ENCODE results near the gene ZNF425. TPM values are rescaled to one million over a fixed set of nuclear protein-coding genes. Genes with fewer than 3 reads are reported as not detected.

ZNF425 gene
- total RNA-seq, 4 donors from 2014 or later: 0.77 to 8.8 (median 4.8) TPM; not detected in 1

GRCh38 chr7:149103424-149103823 lies 22.7 kb downstream of the ZNF425 start:
- TF ChIP-seq POLR2A (IDR thresholded peaks at IDR 0.05): no peak
- TF ChIP-seq CTCF (IDR thresholded peaks at IDR 0.05): no peak

DNA sequence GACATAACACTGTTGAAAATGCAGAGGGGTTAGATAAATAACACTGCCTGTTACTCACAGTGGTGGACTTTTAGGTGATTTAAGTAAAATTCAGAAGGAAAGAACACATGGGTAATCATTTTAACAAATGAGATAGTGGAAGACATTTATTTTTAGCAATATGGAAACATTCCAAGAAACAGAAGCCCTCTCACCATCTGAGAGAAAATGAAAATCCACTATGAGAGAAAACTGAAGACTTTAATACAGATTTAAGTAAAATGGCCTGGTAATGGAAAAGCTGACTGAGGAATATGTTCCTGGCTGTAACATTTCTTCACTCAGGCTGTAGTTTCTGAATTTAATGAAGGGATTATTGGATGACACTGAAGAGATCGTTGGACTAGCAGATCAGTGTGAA lies 23.5 kb downstream of the ZNF425 start:
- no peaks in the 10 kb centered on the region for H3K4me1 ChIP-seq
- no peak overlapping the region for H3K27ac ChIP-seq
- no peak overlapping the region for H3K4me3 ChIP-seq
- H3K27me3 ChIP-seq: no peaks in the 10 kb centered on the region
- DNase-seq: no peak
- no peaks in the 10 kb centered on the region for H3K9me3 ChIP-seq
- no peaks in the 10 kb centered on the region for H3K36me3 ChIP-seq
- TF ChIP-seq POLR2A (IDR thresholded peaks at IDR 0.05): no peak
- no peak for TF ChIP-seq CTCF (IDR thresholded peaks at IDR 0.05)
- intact Hi-C loops (cut with DNase I; ENCODE audit: low total_unique reads): no loop called here

More at GRCh38 chr7:149103424-149103823, 22.7 kb downstream of the ZNF425 start:
- H3K36me3 ChIP-seq: no peaks in the 10 kb centered on the region
- no peaks in the 10 kb centered on the region for H3K27me3 ChIP-seq
- intact Hi-C loops (cut with DNase I; ENCODE audit: low total_unique reads): no loop called here
- no peaks in the 10 kb centered on the region for H3K9me3 ChIP-seq
- no peaks in the 10 kb centered on the region for H3K4me1 ChIP-seq
- no peak overlapping the region for H3K27ac ChIP-seq
- no peak overlapping the region for H3K4me3 ChIP-seq
- DNase-seq: no peak

- TF ChIP-seq CTCF (IDR thresholded peaks at IDR 0.05) (no peak), POLR2A (IDR thresholded peaks at IDR 0.05) (no peak)
- no peak for DNase-seq
- no peaks in the 10 kb centered on the region for H3K27me3 ChIP-seq
- H3K9me3 ChIP-seq: no peaks in the 10 kb centered on the region
- no peak overlapping the region for H3K4me3 ChIP-seq
- intact Hi-C loops (cut with DNase I; ENCODE audit: low total_unique reads): no loop called here
- H3K36me3 ChIP-seq: no peaks in the 10 kb centered on the region
- no peaks in the 10 kb centered on the region for H3K4me1 ChIP-seq
- no peak overlapping the region for H3K27ac ChIP-seq
Measured at GRCh38 chr7:149100821-149101220, 25.3 kb downstream of the ZNF425 start.

DNA sequence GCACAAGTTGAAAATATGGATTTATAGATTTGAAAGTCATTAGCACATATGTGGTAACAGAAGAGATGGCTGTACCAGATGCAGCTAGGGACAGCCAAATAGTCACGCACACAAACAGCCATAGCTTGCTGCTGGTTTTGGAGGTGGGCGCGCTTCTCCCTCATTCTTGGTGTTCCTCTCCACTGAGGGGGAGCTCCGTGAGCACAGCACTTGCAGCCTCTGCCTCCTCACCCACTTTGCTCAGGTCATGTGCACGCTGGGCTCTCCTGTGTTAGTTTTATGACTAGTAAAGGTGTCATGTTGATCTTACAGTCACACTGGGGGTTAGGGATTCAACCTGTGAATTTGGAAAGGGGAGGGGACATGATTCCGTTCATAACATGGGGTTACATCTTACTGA lies 27.1 kb downstream of the ZNF425 start:
- Histone ChIP-seq H3K27ac (no peak overlapping the region), H3K4me1 (no peaks in the 10 kb centered on the region), H3K27me3 (no peaks in the 10 kb centered on the region), H3K9me3 (no peaks in the 10 kb centered on the region), H3K36me3 (no peaks in the 10 kb centered on the region), H3K4me3 (no peak overlapping the region)
- no peak for DNase-seq
- intact Hi-C loops (cut with DNase I; ENCODE audit: low total_unique reads): loop anchor here (10.0 kb wide), 1 partner anchor 94 kb away; no protein-coding TSS in a partner anchor
- no peak for TF ChIP-seq POLR2A (IDR thresholded peaks at IDR 0.05)
- no peak for TF ChIP-seq CTCF (IDR thresholded peaks at IDR 0.05)

DNA sequence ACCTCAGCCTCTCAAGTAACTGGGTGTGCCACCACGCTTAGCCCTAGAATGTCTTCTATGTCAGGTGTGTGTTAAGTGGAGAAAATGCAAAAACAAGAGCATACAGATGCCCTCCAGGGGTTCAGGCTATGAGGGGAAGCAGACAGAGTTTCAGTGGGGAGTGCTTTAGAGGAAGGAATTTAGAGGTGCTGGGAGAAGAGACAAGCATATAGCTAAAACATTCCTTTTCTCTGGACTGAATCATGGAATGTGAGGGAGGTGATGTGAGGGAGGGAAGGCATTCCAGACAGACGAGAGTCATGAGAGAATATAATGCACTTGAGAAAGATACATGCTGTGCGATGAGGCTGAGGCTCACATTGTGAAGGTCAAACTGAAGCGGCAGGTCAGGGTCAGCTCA lies 29.0 kb downstream of the ZNF425 start:
- Histone ChIP-seq H3K36me3 (no peaks in the 10 kb centered on the region), H3K27me3 (no peaks in the 10 kb centered on the region), H3K4me3 (no peak overlapping the region), H3K27ac (no peak overlapping the region), H3K9me3 (no peaks in the 10 kb centered on the region), H3K4me1 (no peaks in the 10 kb centered on the region)
- no peak for TF ChIP-seq POLR2A (IDR thresholded peaks at IDR 0.05)
- no peak for TF ChIP-seq CTCF (IDR thresholded peaks at IDR 0.05)
- no peak for DNase-seq
- intact Hi-C loops (cut with DNase I; ENCODE audit: low total_unique reads): loop anchor here (10.0 kb wide), 1 partner anchor 92 kb away; no protein-coding TSS in a partner anchor

All from uterus (tissue), 4 donors.